ENCODE data around the gene SMAD3.
A peak's percentile ranks its signal among the peaks of the same experiment; 100 is the strongest.

Gene SMAD3

DNA sequence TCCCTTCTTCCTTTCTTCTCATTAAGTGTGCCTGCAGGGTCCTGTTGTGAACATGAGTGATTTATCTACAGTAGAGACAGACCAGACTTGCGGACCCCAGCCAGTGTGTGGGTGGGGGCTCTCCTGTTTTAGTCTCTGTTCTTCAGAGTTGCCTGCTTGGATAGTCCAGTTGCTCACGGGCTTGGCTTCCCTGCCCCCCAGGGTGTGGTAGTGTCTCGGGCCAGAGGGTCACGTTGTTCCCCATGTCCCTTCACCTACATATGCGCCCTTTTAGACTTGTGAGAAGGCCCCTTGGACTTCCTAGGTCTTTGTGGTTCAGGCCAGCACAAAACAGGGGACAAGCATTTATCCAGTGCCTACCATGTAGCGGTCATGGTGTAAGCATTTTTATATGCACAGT lies 103.3 kb downstream of the SMAD3 start:
- DNase-seq, result no peak

DNA sequence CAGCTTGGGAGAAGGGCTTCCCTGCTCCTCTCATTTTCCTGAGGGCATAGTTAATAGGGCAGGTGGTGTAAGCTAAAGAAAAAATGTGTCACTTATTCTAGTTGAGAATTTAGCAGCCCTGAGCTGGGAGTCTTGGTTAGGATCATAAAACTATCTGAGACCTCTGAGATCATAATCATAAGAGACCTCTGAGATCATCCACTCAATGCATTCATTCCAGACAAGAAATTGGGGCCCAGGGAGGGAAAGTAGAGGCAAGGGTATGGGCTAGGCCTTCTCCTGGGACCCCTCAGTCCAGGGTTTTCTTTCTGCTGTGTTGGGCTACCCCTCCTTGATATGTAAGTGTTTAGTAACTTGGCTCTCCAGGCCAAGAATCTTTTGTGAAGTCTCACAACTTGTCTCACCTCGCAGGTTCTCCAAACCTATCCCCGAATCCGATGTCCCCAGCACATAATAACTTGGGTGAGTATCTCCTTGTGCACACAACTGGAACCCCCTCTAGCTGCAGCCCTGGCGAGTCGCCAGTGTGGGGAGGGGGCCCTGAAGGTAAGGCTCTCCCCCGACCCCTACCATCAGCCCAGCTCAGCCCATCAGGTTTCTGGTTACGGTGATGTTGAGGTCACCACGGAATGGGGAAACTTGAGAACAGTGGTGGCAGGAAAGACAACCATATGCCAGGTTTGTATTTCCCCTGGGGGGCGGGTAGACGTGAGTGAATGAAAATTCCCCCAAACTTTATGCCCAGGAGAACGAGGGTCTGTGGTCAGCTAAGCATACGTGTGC lies 104.9 kb downstream of the SMAD3 start:
- DNase-seq, result no peak

DNA sequence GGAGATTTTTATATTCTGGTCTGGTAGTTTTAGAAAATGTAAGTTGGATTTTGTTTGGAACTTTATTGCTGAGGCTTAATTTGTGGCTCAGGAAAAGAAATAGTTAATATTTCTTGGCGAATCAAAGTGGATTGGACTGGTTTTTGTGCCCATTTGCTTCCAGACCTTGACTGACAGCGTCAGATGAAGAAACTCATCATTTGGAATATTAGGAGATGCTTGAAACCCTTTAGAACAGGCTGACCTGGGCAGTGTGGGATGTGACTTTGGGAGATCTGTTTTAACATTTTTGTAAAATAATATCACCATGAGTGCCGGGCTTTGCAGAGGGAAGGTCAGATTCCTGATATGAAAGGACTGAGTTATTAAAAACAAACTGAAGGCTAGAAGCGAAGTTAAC lies 106.1 kb downstream of the SMAD3 start:
- DNase-seq, result no peak

DNA sequence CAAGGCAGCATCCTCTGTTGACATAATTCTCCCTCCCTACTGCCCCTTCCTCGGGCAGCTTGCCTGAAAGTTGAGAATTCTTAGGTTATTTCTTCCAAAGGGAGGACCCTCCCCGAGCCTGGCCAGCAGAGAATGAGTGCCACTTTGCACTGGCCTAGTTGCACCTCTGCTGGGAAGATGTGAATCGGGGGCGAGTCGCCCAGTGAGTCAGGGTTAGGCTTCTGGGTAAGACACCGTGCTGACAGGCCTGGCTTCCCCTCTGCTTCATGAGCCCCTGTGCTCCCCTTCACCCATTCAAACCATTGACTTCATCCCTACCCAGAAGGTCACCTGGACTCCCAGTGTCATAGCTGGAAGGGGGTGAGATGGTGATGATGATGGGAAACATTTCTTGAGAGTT lies 106.8 kb downstream of the SMAD3 start:
- no peak for DNase-seq

GRCh38 chr15:67173005-67173404 lies 107.6 kb downstream of the SMAD3 start:
- no peak for DNase-seq

- DNase-seq, result no peak
These were observed 108.4 kb downstream of the SMAD3 start for GRCh38 chr15:67173786-67174185.

- DNase-seq, result no peak
These were observed 109.0 kb downstream of the SMAD3 start for GRCh38 chr15:67174446-67174845.

GRCh38 chr15:67174864-67175573 lies 109.6 kb downstream of the SMAD3 start:
- DNase-seq, result no peak

GRCh38 chr15:67175643-67176071 lies 110.3 kb downstream of the SMAD3 start:
- DNase-seq, result peak; percentile 71

- no peak for DNase-seq
These were observed 111.0 kb downstream of the SMAD3 start for GRCh38 chr15:67176195-67176971.

DNA sequence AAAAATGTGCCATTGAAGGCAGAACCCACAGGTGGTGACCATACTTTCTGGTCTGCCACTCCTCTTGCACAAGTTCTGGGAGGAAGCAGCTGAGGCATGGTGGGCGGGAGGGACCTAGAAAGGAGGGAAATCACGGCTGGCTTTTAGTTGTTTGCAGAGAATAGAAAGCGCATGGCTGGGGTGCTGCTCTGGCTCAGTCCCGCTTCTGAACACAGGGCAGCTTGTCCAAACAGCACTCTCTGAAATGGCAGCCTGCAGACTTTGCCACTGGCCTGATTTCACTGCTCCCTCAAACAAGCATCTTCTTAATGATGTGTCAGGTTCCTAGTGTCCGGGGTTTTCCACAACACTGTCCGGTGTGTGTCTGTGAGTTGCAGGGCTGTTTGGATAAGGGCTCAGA lies 112.3 kb downstream of the SMAD3 start:
- no peak for DNase-seq

- DNase-seq, result no peak
These were observed 113.3 kb downstream of the SMAD3 start for GRCh38 chr15:67178569-67179210.

DNA sequence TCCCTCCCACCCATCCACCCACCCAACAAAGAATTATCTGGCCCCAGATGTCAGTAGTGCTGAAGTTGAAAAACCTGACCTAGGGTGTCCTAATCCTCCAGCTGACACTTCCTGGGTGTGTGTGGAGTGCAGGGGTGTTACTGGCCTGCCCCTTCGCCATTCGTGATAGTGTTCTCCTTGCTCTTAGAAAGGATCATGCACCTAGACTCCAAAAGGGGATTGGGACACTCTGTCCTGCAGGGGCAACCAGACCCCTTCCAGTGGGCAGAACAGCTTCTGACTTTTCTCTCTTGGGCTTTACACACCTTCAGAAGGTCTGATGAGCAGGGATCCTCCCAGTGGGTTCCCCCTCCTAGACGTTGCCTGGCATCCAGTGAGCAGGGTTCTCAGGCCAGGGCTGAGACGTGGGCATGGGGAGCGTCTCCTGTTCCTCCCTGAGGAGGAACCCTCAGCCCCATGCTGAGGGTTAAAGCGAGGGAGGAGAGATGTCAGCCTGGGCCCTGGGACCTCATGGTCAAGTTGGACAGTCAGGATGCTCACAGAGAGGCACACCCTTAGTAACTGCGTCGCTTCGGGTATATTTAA lies 114.1 kb downstream of the SMAD3 start:
- DNase-seq, result no peak

DNA sequence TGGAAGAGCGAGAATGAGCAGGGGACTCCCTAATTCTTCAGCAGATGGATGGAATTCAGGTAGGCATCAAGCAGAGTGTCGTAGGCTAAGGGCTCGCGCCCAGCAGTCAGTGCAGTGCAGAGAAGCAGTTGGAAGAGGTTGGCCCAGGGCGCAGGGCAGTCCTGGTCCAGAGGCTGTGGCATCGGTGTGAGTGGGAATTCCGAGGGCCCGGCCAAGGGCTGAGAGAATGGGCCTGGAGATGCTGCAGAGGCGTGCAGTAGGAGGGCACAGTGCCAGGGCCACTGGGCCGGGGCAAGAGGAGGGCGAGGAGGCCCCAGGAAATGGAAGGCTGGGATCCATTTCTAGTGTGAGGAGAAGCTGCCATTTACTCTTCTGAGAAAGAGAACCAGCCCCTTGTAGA lies 114.6 kb downstream of the SMAD3 start:
- no peak for DNase-seq

DNA sequence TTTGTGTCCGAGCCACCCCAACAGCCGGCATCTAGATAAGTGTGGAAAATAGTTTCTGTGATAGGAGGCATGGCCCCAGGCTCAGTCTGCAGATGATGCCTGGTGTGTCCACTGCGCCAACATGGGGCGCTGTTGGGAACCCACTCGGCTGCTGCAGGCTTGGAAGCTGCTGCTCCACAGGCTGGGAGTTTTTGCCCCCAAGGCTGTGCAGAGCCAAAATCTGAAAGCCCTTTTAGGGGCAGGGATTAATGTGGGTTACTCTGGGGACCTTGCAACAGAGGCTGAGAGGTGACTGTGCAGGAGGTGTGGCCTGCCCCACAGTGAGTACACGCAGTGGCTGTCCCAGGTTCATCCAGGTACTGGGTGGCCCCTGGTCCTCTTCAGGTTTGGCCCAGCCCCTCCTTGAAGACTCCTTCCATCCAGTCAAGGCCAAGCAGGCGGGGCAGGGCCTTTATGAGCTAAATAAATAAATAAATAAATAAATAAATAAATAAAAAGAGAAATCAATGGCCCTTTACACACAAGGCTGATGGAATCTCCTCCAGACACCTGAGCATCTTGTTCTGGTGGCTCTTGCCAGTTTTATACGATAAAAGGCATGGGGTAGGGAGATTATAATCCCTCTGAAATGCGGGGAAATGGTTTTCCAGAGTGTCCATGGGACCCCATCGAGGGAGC lies 115.3 kb downstream of the SMAD3 start:
- DNase-seq, result no peak

GRCh38 chr15:67181221-67181639 lies 115.8 kb downstream of the SMAD3 start:
- DNase-seq, result no peak

DNA sequence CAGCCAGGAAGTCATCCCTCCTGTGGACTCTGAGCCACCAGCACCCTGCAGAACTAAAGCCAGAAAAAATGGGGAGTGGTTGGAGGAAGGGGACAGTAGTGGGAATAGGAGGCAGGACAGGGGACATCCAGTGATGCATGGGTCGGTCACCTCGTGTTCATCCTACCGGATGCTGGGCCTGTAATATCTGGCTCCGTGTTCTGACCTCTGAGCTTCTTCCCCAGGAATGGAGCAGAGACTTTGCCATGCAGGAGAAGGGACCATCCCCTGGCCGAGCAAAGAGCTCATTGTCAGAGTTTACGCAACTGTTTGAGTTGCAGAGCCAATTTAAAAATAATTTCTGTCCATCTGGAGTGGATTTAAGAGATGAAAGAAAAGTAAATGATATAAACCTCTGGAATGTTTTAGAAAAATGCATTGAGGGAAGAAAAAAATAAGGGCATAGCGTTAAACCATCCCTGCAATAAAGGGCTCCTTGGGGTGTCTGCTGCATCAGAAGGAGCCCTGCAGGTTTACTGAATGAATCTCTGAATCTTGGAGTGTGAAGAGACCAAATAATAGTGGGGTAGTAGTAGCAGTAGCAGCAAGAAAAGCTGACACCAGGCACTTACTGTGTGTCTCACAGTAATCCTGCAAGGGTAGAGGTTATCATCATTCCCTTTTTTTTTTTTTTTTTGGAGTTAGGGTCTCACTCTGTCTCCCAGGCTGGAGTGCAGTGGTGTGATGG lies 118.2 kb downstream of the SMAD3 start:
- no peak for DNase-seq

DNA sequence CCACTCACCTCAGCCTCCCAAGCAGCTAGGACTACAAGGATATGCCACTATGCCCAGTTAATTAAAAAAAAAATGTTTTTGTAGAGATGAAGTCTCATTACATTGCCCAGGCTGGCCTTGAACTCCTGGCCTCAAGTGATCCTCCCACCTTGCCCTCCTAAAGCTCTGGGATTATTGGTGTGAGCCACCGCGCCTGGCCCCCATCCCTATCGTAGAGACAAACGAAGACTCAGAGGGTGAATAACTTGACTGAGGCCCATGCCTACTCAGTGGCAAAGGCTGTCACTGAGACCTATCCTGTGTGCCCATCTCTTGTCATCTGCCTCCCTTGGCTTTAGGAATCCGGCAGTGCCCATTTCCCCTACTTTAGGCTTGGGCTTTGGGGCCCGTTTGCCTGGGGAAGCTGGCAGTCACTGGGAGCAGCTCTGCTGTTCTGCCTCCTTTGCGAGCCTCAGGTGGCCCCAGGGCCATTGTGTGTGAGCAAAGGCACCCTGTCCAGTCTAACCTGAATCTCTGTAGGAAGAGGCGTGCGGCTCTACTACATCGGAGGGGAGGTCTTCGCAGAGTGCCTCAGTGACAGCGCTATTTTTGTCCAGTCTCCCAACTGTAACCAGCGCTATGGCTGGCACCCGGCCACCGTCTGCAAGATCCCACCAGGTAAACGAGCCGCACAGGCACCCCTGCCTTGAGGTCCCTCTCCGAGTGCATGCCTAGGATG lies 119.0 kb downstream of the SMAD3 start:
- no peak for DNase-seq

- DNase-seq, result no peak
These were observed 119.6 kb downstream of the SMAD3 start for GRCh38 chr15:67185051-67185450.

DNA sequence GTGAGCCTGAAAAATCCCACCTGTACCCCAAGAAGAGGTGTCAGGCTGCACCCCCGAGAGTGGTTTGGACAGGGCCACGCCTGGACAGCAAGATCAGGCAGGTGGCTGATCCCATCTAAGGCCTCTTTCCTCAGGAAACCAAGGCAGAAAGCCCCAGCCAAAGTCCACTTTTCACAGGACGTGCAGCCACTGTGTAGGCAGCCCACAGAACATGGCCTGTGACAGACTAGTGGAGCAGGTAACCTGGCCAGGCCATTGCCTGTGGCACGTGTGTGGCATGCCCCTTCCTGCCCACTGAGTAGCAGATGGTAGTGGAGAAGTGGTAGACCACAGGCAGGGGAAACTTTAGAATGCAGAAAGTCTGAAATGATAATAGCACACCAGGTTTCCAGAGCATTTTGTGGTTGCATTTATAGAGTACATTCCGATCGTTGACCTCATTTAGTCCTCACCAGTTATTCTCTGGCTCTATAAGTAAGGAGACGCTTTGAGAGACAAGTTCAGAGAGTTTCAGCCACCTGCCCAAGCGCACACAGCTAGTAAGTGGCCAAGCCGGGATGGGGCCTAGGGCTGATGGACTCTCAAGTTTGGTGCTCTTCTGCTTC lies 120.3 kb downstream of the SMAD3 start:
- DNase-seq, result no peak

All from CD4-positive, alpha-beta T cell treated with Interferon gamma for 1 hour (primary cell).